T-helper 9 cell (primary cell): ENCODE results near the gene RABGAP1.

Experiments used
- DNase-seq: peaks from one replicate; pipeline ENCODE4 v3.0.0-alpha.2; 2020

Gene RABGAP1

GRCh38 chr9:122944960-122945888, 4.4 kb downstream of the RABGAP1 start:
- DNase-seq, result no peak

GRCh38 chr9:122946461-122947005, 5.7 kb downstream of the RABGAP1 start:
- no peak for DNase-seq

- no peak for DNase-seq
Observed at GRCh38 chr9:122948313-122948712, 7.5 kb downstream of the RABGAP1 start.

- no peak for DNase-seq
Observed at GRCh38 chr9:122949696-122950095, 8.9 kb downstream of the RABGAP1 start.

- no peak for DNase-seq
Observed at GRCh38 chr9:122950263-122950662, 9.4 kb downstream of the RABGAP1 start.

- no peak for DNase-seq
Observed at GRCh38 chr9:122951056-122951455, 10.2 kb downstream of the RABGAP1 start.

- no peak for DNase-seq
Observed at GRCh38 chr9:122954253-122954691, 13.5 kb downstream of the RABGAP1 start.

- no peak for DNase-seq
Observed at GRCh38 chr9:122955961-122956360, 15.1 kb downstream of the RABGAP1 start.

- no peak for DNase-seq
Observed at GRCh38 chr9:122961139-122961538, 20.3 kb downstream of the RABGAP1 start.

GRCh38 chr9:122975196-122975595, 34.4 kb downstream of the RABGAP1 start:
- no peak for DNase-seq

GRCh38 chr9:122978601-122979000, 37.8 kb downstream of the RABGAP1 start:
- DNase-seq, result no peak

GRCh38 chr9:122986010-122986409, 45.2 kb downstream of the RABGAP1 start:
- no peak for DNase-seq

- no peak for DNase-seq
Observed at GRCh38 chr9:122988141-122988540, 47.3 kb downstream of the RABGAP1 start.

- no peak for DNase-seq
Observed at GRCh38 chr9:122988920-122989621, 48.3 kb downstream of the RABGAP1 start.

- peak; percentile 2 for DNase-seq
Observed at GRCh38 chr9:122991370-122991830, 50.6 kb downstream of the RABGAP1 start.

GRCh38 chr9:122996586-122996985, 55.8 kb downstream of the RABGAP1 start:
- no peak for DNase-seq

- no peak for DNase-seq
Observed at GRCh38 chr9:122998448-122998847, 57.6 kb downstream of the RABGAP1 start.

GRCh38 chr9:123000371-123001068, 59.7 kb downstream of the RABGAP1 start:
- no peak for DNase-seq

- no peak for DNase-seq
Observed at GRCh38 chr9:123002754-123003153, 61.9 kb downstream of the RABGAP1 start.

- DNase-seq, result no peak
Observed at GRCh38 chr9:123003466-123003865, 62.6 kb downstream of the RABGAP1 start.

- no peak for DNase-seq
Observed at GRCh38 chr9:123005964-123006363, 65.1 kb downstream of the RABGAP1 start.

GRCh38 chr9:123007269-123007668, 66.4 kb downstream of the RABGAP1 start:
- no peak for DNase-seq

- DNase-seq, result no peak
Observed at GRCh38 chr9:123008909-123009308, 68.1 kb downstream of the RABGAP1 start.
